ENCODE data around the gene STK32C.

DNA sequence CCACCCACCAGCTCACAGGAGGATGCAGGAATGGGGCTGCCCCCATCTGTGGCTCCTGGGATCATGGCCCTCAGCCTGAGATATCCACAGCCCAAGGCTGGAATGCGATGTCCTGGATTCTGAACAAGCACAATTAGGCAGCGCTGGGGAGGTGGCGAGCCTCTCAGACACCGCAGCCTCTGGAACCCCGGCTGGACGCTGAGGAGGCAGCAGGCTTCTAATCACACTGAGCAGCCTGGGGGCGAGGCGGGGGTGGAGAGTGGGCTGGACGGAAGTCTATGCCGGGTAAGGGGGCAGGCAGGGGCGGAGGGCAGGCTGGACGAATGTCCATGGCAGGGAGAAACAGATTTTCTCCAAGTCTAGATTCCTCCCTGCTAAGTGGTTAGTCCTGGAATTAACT is 64.6 kb downstream of the STK32C start:
- TF ChIP-seq, protein P1, sequence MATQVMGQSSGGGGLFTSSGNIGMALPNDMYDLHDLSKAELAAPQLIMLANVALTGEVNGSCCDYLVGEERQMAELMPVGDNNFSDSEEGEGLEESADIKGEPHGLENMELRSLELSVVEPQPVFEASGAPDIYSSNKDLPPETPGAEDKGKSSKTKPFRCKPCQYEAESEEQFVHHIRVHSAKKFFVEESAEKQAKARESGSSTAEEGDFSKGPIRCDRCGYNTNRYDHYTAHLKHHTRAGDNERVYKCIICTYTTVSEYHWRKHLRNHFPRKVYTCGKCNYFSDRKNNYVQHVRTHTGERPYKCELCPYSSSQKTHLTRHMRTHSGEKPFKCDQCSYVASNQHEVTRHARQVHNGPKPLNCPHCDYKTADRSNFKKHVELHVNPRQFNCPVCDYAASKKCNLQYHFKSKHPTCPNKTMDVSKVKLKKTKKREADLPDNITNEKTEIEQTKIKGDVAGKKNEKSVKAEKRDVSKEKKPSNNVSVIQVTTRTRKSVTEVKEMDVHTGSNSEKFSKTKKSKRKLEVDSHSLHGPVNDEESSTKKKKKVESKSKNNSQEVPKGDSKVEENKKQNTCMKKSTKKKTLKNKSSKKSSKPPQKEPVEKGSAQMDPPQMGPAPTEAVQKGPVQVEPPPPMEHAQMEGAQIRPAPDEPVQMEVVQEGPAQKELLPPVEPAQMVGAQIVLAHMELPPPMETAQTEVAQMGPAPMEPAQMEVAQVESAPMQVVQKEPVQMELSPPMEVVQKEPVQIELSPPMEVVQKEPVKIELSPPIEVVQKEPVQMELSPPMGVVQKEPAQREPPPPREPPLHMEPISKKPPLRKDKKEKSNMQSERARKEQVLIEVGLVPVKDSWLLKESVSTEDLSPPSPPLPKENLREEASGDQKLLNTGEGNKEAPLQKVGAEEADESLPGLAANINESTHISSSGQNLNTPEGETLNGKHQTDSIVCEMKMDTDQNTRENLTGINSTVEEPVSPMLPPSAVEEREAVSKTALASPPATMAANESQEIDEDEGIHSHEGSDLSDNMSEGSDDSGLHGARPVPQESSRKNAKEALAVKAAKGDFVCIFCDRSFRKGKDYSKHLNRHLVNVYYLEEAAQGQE (IDR thresholded peaks at IDR 0.05; ENCODE audit: insufficient read depth in 1 of 2, low read depth in 2 of 2, low read length in 2 of 2): no peak
- TF ChIP-seq POLR2AphosphoS5 (IDR thresholded peaks at IDR 0.05; ENCODE audit: low read depth, low read length) (no peak), SIN3A (IDR thresholded peaks at IDR 0.05; ENCODE audit: borderline replicate concordance, insufficient read depth, low read length) (no peak), TAF1 (IDR thresholded peaks at IDR 0.05; ENCODE audit: borderline replicate concordance, insufficient read depth, low read length) (no peak)

Data from PFSK-1 (cell line).